Suprapubic skin (tissue), 4 donors: ENCODE measurements around the gene PPP1R15B.

Source experiments
- CTCF ChIP-seq, 2 donors: fragments of 200-600 bp in 1 of 2; fragments of 450-650 bp in 1 of 2; sonication (generic) in 1 of 2; IDR thresholded peaks; one replicate each; pipeline ENCODE4 v1.5.1; 2016 to 2019; ENCODE audit warnings: antibody characterized with exemption in 2 of 2, mild to moderate bottlenecking in 1 of 2, moderate library complexity in 1 of 2
- EP300 ChIP-seq: sonication (generic); formaldehyde crosslinking; IDR thresholded peaks from one replicate; pipeline ENCODE4 v1.6.1; 2017; ENCODE audit warnings: antibody characterized with exemption
- POLR2A ChIP-seq, 2 donors: fragments of 450-650 bp; IDR thresholded peaks; one replicate each; pipeline ENCODE4 v1.6.1; 2017; ENCODE audit warnings: antibody characterized with exemption in 2 of 2, mild to moderate bottlenecking in 2 of 2, moderate library complexity in 2 of 2
- POLR2AphosphoS5 ChIP-seq, 3 donors: sonication (generic); formaldehyde crosslinking; IDR thresholded peaks; one replicate each; pipeline ENCODE4 v1.6.1; 2017; ENCODE audit warnings: antibody characterized with exemption in 3 of 3

- no peak for TF ChIP-seq CTCF (IDR thresholded peaks at IDR 0.05)
- no peak for TF ChIP-seq POLR2A (IDR thresholded peaks at IDR 0.05)
- TF ChIP-seq EP300, result no peak
- TF ChIP-seq POLR2AphosphoS5 (IDR thresholded peaks at IDR 0.05), result peak in 2 of 3 donors; percentile 78 to 84
Measured at GRCh38 chr1:204435381-204435831, 23.8 kb upstream of the PPP1R15B start.
